Measurements from ENCODE around the gene DSTYK.

The DSTYK gene

DNA sequence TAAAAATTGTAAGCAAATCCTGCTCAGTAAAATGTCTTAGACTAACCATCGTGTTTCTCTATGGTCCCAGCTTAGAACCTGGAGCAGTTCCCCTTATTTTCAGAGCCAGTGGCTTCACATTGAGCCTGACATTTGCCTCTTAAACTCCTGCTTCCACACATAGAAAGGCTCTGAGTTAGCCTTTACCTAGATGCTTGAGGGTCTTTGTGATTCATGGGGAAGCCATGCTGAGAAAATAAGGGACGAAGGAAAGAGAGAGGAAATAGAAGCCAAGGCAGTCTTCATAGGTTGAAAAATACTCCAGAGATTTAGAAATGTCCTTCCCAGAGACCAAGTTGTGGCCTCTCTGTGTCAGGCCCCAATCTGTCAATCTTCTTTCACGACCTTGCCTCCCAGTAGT lies 73.6 kb downstream of the DSTYK start:
- Histone ChIP-seq H3K36me3 (ENCODE audit: control insufficient read depth in 2 of 2, insufficient read depth in 2 of 2, low read length in 2 of 2) (no peaks in the 10 kb centered on the region), H3K4me3 (ENCODE audit: low read length in 2 of 2) (no peak overlapping the region), H3K27me3 (ENCODE audit: control insufficient read depth in 2 of 2, insufficient read depth in 2 of 2, low read length in 2 of 2) (no peaks in the 10 kb centered on the region), H3K27ac (ENCODE audit: low read depth in 2 of 2, low read length in 2 of 2) (no peak overlapping the region), H3K4me1 (ENCODE audit: control insufficient read depth in 2 of 2, insufficient read depth in 2 of 2, low read length in 2 of 2) (peaks cover 0 to 2% of the 10 kb centered on the region in 2 donors), H3K9ac (ENCODE audit: low read depth in 1 of 2, low read length in 2 of 2) (no peak overlapping the region), H3K9me3 (ENCODE audit: control insufficient read depth in 2 of 2, low read length in 2 of 2) (no peaks in the 10 kb centered on the region)

GRCh38 chr1:205133287-205133686 lies 78.2 kb downstream of the DSTYK start:
- Histone ChIP-seq H3K9me3 (ENCODE audit: control insufficient read depth in 2 of 2, low read length in 2 of 2) (no peaks in the 10 kb centered on the region), H3K27ac (ENCODE audit: low read depth in 2 of 2, low read length in 2 of 2) (no peak overlapping the region), H3K36me3 (ENCODE audit: control insufficient read depth in 2 of 2, insufficient read depth in 2 of 2, low read length in 2 of 2) (no peaks in the 10 kb centered on the region), H3K9ac (ENCODE audit: low read depth in 1 of 2, low read length in 2 of 2) (no peak overlapping the region), H3K4me1 (ENCODE audit: control insufficient read depth in 2 of 2, insufficient read depth in 2 of 2, low read length in 2 of 2) (no peaks in the 10 kb centered on the region), H3K4me3 (ENCODE audit: low read length in 2 of 2) (no peak overlapping the region), H3K27me3 (ENCODE audit: control insufficient read depth in 2 of 2, insufficient read depth in 2 of 2, low read length in 2 of 2) (no peaks in the 10 kb centered on the region)

DNA sequence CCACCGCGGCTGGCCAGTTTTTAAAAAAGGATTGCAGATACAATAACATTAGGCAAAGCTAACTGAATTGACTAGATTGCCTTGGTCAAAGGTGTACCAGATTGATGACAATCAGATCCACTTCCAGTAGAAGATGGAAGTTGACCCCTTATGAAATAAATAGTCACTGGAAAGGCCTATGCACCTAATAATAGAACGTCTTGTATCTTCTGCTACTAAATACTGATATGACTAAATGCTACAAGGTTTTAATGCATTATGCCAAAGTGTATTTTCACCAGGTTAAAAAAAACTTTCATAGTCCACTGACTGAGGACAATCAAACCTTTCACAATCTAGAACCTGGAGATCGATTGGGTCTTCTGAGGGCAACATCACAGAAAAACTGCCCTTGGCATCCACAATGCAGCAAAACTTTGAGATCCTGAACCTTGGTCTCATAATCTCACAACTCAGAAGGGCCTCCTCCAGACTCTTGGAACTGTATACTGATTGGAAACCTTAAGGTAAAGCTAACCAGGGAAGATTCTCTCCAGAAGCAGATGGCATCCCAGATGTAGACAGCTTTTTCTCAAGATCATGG lies 82.0 kb downstream of the DSTYK start:
- Histone ChIP-seq H3K27ac (ENCODE audit: low read depth in 2 of 2, low read length in 2 of 2) (no peak overlapping the region), H3K9me3 (ENCODE audit: control insufficient read depth in 2 of 2, low read length in 2 of 2) (no peaks in the 10 kb centered on the region), H3K27me3 (ENCODE audit: control insufficient read depth in 2 of 2, insufficient read depth in 2 of 2, low read length in 2 of 2) (no peaks in the 10 kb centered on the region), H3K9ac (ENCODE audit: low read depth in 1 of 2, low read length in 2 of 2) (no peak overlapping the region), H3K36me3 (ENCODE audit: control insufficient read depth in 2 of 2, insufficient read depth in 2 of 2, low read length in 2 of 2) (no peaks in the 10 kb centered on the region), H3K4me3 (ENCODE audit: low read length in 2 of 2) (no peak overlapping the region), H3K4me1 (ENCODE audit: control insufficient read depth in 2 of 2, insufficient read depth in 2 of 2, low read length in 2 of 2) (no peaks in the 10 kb centered on the region)

- Histone ChIP-seq H3K4me3 (ENCODE audit: low read length in 2 of 2) (no peak overlapping the region), H3K9ac (ENCODE audit: low read depth in 1 of 2, low read length in 2 of 2) (no peak overlapping the region)
Observed at GRCh38 chr1:205128050-205128449, 83.5 kb downstream of the DSTYK start.

GRCh38 chr1:205127646-205128045 lies 83.9 kb downstream of the DSTYK start:
- Histone ChIP-seq H3K4me3 (ENCODE audit: low read length in 2 of 2) (no peak overlapping the region), H3K4me1 (ENCODE audit: control insufficient read depth in 2 of 2, insufficient read depth in 2 of 2, low read length in 2 of 2) (no peaks in the 10 kb centered on the region)

More at GRCh38 chr1:205128050-205128449, 83.5 kb downstream of the DSTYK start:
- Histone ChIP-seq H3K9me3 (ENCODE audit: control insufficient read depth in 2 of 2, low read length in 2 of 2) (no peaks in the 10 kb centered on the region), H3K27me3 (ENCODE audit: control insufficient read depth in 2 of 2, insufficient read depth in 2 of 2, low read length in 2 of 2) (no peaks in the 10 kb centered on the region), H3K4me1 (ENCODE audit: control insufficient read depth in 2 of 2, insufficient read depth in 2 of 2, low read length in 2 of 2) (no peaks in the 10 kb centered on the region), H3K36me3 (ENCODE audit: control insufficient read depth in 2 of 2, insufficient read depth in 2 of 2, low read length in 2 of 2) (no peaks in the 10 kb centered on the region), H3K27ac (ENCODE audit: low read depth in 2 of 2, low read length in 2 of 2) (no peak overlapping the region)

GRCh38 chr1:205124726-205125125 lies 86.8 kb downstream of the DSTYK start:
- Histone ChIP-seq H3K27me3 (ENCODE audit: control insufficient read depth in 2 of 2, insufficient read depth in 2 of 2, low read length in 2 of 2) (no peaks in the 10 kb centered on the region), H3K9me3 (ENCODE audit: control insufficient read depth in 2 of 2, low read length in 2 of 2) (no peaks in the 10 kb centered on the region), H3K4me3 (ENCODE audit: low read length in 2 of 2) (no peak overlapping the region), H3K27ac (ENCODE audit: low read depth in 2 of 2, low read length in 2 of 2) (no peak overlapping the region), H3K36me3 (ENCODE audit: control insufficient read depth in 2 of 2, insufficient read depth in 2 of 2, low read length in 2 of 2) (no peaks in the 10 kb centered on the region), H3K9ac (ENCODE audit: low read depth in 1 of 2, low read length in 2 of 2) (no peak overlapping the region), H3K4me1 (ENCODE audit: control insufficient read depth in 2 of 2, insufficient read depth in 2 of 2, low read length in 2 of 2) (peaks cover 10 to 12% of the 10 kb centered on the region in 2 donors)

More at GRCh38 chr1:205127646-205128045, 83.9 kb downstream of the DSTYK start:
- H3K27ac ChIP-seq (ENCODE audit: low read depth in 2 of 2, low read length in 2 of 2), result no peak overlapping the region
- H3K9me3 ChIP-seq (ENCODE audit: control insufficient read depth in 2 of 2, low read length in 2 of 2), result no peaks in the 10 kb centered on the region
- no peak overlapping the region for H3K9ac ChIP-seq (ENCODE audit: low read depth in 1 of 2, low read length in 2 of 2)
- H3K27me3 ChIP-seq (ENCODE audit: control insufficient read depth in 2 of 2, insufficient read depth in 2 of 2, low read length in 2 of 2), result no peaks in the 10 kb centered on the region
- no peaks in the 10 kb centered on the region for H3K36me3 ChIP-seq (ENCODE audit: control insufficient read depth in 2 of 2, insufficient read depth in 2 of 2, low read length in 2 of 2)

GRCh38 chr1:205122489-205122882 lies 89.0 kb downstream of the DSTYK start:
- Histone ChIP-seq H3K36me3 (ENCODE audit: control insufficient read depth in 2 of 2, insufficient read depth in 2 of 2, low read length in 2 of 2) (peaks cover 0 to 2% of the 10 kb centered on the region in 2 donors), H3K9ac (ENCODE audit: low read depth in 1 of 2, low read length in 2 of 2) (peak overlapping the region; percentile 85 to 99), H3K4me3 (ENCODE audit: low read length in 2 of 2) (peak overlapping the region; percentile 84 to 100), H3K4me1 (ENCODE audit: control insufficient read depth in 2 of 2, insufficient read depth in 2 of 2, low read length in 2 of 2) (peaks cover 12 to 14% of the 10 kb centered on the region in 2 donors), H3K27me3 (ENCODE audit: control insufficient read depth in 2 of 2, insufficient read depth in 2 of 2, low read length in 2 of 2) (no peaks in the 10 kb centered on the region), H3K9me3 (ENCODE audit: control insufficient read depth in 2 of 2, low read length in 2 of 2) (no peaks in the 10 kb centered on the region), H3K27ac (ENCODE audit: low read depth in 2 of 2, low read length in 2 of 2) (peak overlapping the region; percentile 89 to 97)

DNA sequence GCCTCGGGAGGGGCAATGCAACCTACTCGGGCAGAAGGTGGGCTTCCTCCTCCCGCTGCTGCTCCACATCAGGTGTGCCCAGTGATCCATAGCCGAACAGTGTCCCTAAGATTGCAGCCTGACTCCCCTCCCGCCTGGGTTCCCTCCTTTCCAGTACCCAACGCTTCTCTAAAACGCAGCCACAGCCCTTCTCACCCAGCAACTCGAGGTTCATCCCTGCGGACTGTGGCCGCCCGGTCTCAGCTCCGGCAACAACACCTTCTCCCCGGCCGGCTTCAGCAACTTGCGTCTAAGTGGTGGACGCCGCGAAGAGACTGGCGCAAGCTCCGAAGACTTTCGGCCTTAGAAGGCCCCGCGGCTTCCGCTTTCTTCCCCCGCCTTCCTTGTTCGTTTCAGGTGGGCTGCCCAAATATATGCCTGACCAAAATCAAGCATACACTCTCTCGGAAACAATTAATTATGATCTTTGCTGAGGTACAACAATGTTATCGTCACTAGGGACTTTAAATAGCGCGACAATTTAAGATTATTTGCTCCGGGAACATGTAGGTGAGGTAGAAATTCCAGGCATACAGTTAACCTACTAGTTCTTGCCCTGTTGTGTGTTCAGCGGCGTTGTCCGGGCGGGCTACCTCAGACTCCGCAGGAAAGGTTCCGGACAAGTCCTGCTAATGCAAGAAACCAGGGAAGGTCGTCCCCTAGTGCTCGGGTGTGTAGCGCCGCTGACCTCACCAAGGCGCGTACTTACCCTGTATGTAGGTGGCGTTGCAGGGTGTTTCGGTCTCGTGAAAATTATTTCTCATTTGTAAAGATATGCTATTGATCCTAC lies 89.6 kb downstream of the DSTYK start, which contains the start of gene RBBP5:
Gene RBBP5 (minus strand): TSS at position 319 of the 829 bp plus-strand sequence. CDS start 105 bp downstream, at position 214.
- Histone ChIP-seq H3K4me3 (ENCODE audit: low read length in 2 of 2) (peak within 1 kb of the TSS; percentile 84 to 100), H3K9ac (ENCODE audit: low read depth in 1 of 2, low read length in 2 of 2) (peak within 1 kb of the TSS; percentile 85 to 99), H3K4me1 (ENCODE audit: control insufficient read depth in 2 of 2, insufficient read depth in 2 of 2, low read length in 2 of 2) (peaks cover 12 to 14% of the 10 kb centered on the region in 2 donors), H3K36me3 (ENCODE audit: control insufficient read depth in 2 of 2, insufficient read depth in 2 of 2, low read length in 2 of 2) (peaks cover 0 to 2% of the 10 kb centered on the region in 2 donors), H3K9me3 (ENCODE audit: control insufficient read depth in 2 of 2, low read length in 2 of 2) (no peaks in the 10 kb centered on the region), H3K27me3 (ENCODE audit: control insufficient read depth in 2 of 2, insufficient read depth in 2 of 2, low read length in 2 of 2) (no peaks in the 10 kb centered on the region), H3K27ac (ENCODE audit: low read depth in 2 of 2, low read length in 2 of 2) (peak within 1 kb of the TSS; percentile 89 to 97)

- Histone ChIP-seq H3K9me3 (ENCODE audit: control insufficient read depth in 2 of 2, low read length in 2 of 2) (no peaks in the 10 kb centered on the region), H3K27me3 (ENCODE audit: control insufficient read depth in 2 of 2, insufficient read depth in 2 of 2, low read length in 2 of 2) (no peaks in the 10 kb centered on the region), H3K4me3 (ENCODE audit: low read length in 2 of 2) (no peak overlapping the region), H3K4me1 (ENCODE audit: control insufficient read depth in 2 of 2, insufficient read depth in 2 of 2, low read length in 2 of 2) (peaks cover 12 to 14% of the 10 kb centered on the region in 2 donors), H3K36me3 (ENCODE audit: control insufficient read depth in 2 of 2, insufficient read depth in 2 of 2, low read length in 2 of 2) (peaks cover 2 to 9% of the 10 kb centered on the region in 2 donors), H3K9ac (ENCODE audit: low read depth in 1 of 2, low read length in 2 of 2) (no peak overlapping the region), H3K27ac (ENCODE audit: low read depth in 2 of 2, low read length in 2 of 2) (no peak overlapping the region)
Observed at GRCh38 chr1:205118752-205119151, 92.8 kb downstream of the DSTYK start.

DNA sequence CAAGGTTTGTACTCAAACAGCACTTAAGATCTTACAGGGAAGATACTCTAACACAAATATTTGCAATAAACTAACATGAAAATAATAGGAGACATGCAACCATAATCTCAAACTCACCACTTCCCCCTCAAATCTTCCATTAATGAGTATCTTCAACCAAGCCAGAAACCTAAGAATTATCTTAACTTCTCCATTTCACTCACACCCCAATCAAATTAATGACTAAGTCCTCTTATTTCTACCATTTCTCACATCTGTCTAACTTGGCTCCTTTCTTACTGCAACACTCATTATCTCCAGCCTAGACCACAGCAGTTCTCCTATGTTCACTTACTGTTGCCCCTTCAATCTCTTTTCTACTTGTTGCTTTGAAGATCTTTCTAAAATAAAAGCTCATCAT lies 100.1 kb downstream of the DSTYK start:
- H3K9me3 ChIP-seq (ENCODE audit: control insufficient read depth in 2 of 2, low read length in 2 of 2), result no peaks in the 10 kb centered on the region
- H3K9ac ChIP-seq (ENCODE audit: low read depth in 1 of 2, low read length in 2 of 2), result no peak overlapping the region
- H3K27me3 ChIP-seq (ENCODE audit: control insufficient read depth in 2 of 2, insufficient read depth in 2 of 2, low read length in 2 of 2), result no peaks in the 10 kb centered on the region
- no peak overlapping the region for H3K4me3 ChIP-seq (ENCODE audit: low read length in 2 of 2)
- H3K4me1 ChIP-seq (ENCODE audit: control insufficient read depth in 2 of 2, insufficient read depth in 2 of 2, low read length in 2 of 2), result no peaks in the 10 kb centered on the region
- peaks cover 17 to 32% of the 10 kb centered on the region in 2 donors for H3K36me3 ChIP-seq (ENCODE audit: control insufficient read depth in 2 of 2, insufficient read depth in 2 of 2, low read length in 2 of 2)
- H3K27ac ChIP-seq (ENCODE audit: low read depth in 2 of 2, low read length in 2 of 2), result no peak overlapping the region
